Endothelial cell (in vitro differentiated cells): ENCODE measurements around the gene UPK1B. TPM values are rescaled to one million over a fixed set of nuclear protein-coding genes. Genes with fewer than 3 reads are reported as not detected.

Experiments used
- DNase-seq: peaks from one replicate; pipeline ENCODE4 v3.0.0; 2021; ENCODE audit warnings: low spot score
- H3K27ac Mint-ChIP-seq: one replicate; pipeline ENCODE4 v1.8.0; 2021; ENCODE audit warnings: mixed read lengths, inconsistent platforms; ENCODE audit not compliant: unreplicated experiment
- H3K27me3 Mint-ChIP-seq: one replicate; pipeline ENCODE4 v1.8.0; 2021; ENCODE audit warnings: mild to moderate bottlenecking, moderate library complexity, mixed read lengths, inconsistent platforms; ENCODE audit not compliant: unreplicated experiment
- H3K36me3 Mint-ChIP-seq: one replicate; pipeline ENCODE4 v1.8.0; 2021; ENCODE audit warnings: mild to moderate bottlenecking, low read depth, mixed read lengths, inconsistent platforms; ENCODE audit not compliant: unreplicated experiment
- H3K4me1 Mint-ChIP-seq: one replicate; pipeline ENCODE4 v1.8.0; 2021; ENCODE audit warnings: mild to moderate bottlenecking, mixed read lengths, inconsistent platforms; ENCODE audit not compliant: unreplicated experiment
- H3K4me3 Mint-ChIP-seq: one replicate; pipeline ENCODE4 v1.8.0; 2021; ENCODE audit warnings: mild to moderate bottlenecking, mixed read lengths, inconsistent platforms; ENCODE audit not compliant: unreplicated experiment
- H3K9me3 Mint-ChIP-seq: one replicate; pipeline ENCODE4 v1.8.0; 2021; ENCODE audit warnings: mixed read lengths, inconsistent platforms; ENCODE audit not compliant: unreplicated experiment
- total RNA-seq: library from RNA; stranded (reverse); fragmentation: NEBNext Ultra II Directional; extraction: Animal tissue kit (Norgen Biotek cat#: 25700); gene quantifications from one replicate; pipeline ENCODE4 v1.2.1, GENCODE V29; 2021; ENCODE audit not compliant: unreplicated experiment
- TF ChIP-seq, protein P1 (sequence below): fragments of 200-600 bp; sonication (generic); IDR thresholded peaks from one replicate; pipeline ENCODE4 v1.5.0; 2021; ENCODE audit warnings: antibody characterized with exemption; ENCODE audit not compliant: unreplicated experiment

Gene UPK1B
- total RNA-seq, 1 donor from 2014 or later, result not detected

DNA sequence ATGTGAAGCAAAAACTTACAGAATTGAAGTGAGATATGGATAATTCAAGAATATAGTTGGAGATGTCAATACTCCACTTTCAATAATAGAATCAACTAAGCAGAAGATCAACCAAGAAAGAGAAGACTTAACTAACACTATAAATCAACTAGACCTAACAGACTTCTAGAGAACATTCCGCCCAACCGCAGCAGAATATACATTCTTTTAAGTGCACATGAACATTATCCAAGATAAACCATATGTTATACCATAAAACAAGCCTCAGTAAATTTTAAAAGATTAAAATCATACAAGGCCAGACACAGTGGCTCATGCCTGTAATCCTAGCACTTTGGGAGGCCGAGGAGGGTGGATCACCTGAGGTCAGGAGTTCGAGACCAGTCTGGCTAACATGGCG, 32.9 kb upstream of the UPK1B start:
- no peak for DNase-seq
- Mint-ChIP-seq H3K27me3 (peaks cover 2% of the 10 kb centered on the region), H3K9me3 (no peaks in the 10 kb centered on the region), H3K36me3 (no peaks in the 10 kb centered on the region), H3K4me3 (no peak overlapping the region), H3K27ac (no peak overlapping the region), H3K4me1 (no peaks in the 10 kb centered on the region)
- TF ChIP-seq, protein P1, sequence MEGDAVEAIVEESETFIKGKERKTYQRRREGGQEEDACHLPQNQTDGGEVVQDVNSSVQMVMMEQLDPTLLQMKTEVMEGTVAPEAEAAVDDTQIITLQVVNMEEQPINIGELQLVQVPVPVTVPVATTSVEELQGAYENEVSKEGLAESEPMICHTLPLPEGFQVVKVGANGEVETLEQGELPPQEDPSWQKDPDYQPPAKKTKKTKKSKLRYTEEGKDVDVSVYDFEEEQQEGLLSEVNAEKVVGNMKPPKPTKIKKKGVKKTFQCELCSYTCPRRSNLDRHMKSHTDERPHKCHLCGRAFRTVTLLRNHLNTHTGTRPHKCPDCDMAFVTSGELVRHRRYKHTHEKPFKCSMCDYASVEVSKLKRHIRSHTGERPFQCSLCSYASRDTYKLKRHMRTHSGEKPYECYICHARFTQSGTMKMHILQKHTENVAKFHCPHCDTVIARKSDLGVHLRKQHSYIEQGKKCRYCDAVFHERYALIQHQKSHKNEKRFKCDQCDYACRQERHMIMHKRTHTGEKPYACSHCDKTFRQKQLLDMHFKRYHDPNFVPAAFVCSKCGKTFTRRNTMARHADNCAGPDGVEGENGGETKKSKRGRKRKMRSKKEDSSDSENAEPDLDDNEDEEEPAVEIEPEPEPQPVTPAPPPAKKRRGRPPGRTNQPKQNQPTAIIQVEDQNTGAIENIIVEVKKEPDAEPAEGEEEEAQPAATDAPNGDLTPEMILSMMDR, result no peak

DNA sequence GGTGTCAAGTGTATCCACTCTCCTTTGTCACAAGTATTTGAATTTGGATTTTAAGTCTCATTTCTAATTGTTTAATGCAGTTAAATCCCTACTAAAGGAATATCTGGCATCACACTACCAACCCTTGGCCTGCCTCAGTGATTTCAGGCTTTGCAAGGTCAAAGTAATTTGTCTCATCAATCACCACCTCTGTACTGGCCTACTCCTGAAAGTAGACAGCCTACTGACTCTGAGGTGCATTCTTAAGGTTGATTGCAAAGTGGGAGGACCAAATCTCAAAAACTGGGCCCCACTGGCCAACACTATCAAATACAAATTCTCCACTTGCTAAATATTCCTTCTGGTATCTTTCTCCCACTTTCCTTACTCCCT, 28.3 kb upstream of the UPK1B start:
- Mint-ChIP-seq H3K36me3 (no peaks in the 10 kb centered on the region), H3K4me3 (no peak overlapping the region), H3K27me3 (no peaks in the 10 kb centered on the region), H3K4me1 (no peaks in the 10 kb centered on the region), H3K27ac (no peak overlapping the region), H3K9me3 (no peaks in the 10 kb centered on the region)
- TF ChIP-seq, protein P1, result no peak
- DNase-seq, result no peak

DNA sequence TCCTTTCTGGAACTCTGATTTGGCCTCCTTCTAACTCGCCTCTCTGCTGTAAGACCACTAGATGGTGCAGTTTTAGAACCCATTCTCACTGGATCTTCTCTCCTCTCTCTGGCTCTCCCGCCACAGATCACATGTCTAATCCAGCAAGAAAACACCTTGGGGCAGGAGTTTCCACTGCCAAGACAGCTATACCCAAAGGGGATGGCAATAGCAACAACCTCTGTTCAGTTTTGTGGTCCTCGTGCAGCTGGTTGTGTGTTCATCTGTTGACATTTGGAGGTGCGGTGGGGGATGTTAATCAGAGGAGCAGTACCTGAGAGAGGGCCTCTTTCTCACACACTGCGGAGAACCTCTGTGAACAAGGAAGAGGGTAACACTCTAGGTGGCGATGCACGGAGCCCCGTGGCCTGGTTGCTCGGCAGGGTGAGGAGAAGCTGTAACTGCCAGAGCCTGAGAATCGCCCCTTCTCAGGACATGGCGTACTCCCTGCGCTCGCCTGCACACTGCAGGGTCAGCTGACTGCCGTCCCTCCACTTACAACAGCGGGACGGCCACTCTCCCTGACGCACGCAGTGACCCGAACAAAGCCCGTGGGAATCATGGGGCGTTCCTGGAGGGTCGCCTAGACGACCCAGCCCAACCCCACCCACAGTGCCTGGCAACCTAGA, 27.8 kb upstream of the UPK1B start, which contains the start of gene TEX55:
Gene TEX55, plus strand, starts transcription at position 666 of the 668 bp plus-strand sequence. CDS start 25 bp downstream, outside the sequence.
- no peak within 1 kb of the TSS for H3K27ac Mint-ChIP-seq

DNA sequence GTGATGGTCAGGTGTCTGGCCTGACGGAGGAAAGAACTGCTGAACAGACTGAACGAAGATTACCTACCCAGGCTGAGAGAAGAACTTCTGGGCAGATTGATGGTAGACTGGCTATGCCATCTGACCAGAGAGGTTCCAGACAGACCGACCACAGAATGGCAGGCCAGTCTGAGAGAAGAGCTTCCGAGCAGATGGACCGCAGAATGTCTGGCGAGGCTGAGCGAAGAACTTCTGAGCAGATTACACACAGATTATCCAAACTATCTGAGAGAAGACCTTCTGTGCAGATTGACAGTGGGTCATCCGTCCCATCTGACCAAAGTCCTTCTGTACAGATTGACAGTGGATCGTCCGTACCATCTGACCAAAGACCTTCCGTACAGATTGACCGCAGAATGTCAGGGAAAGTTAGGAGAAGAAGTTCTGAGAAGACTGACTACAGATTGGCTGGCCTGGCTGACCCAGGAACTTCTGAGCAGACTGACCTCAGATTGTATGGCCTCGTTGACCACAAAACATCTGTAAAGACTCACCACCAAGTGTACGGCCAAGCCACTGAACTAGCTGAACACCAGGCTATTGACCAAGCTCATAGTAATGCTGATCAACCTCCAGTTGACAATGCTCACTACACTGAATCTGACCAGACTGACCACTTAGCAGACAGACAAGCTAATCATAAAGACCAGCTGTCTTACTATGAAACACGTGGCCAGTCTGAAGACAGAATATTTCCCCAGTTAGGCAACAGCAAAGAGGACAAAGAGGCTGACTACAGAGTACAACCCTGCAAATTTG, 26.6 kb upstream of the UPK1B start:
- Mint-ChIP-seq H3K4me3 (no peak overlapping the region), H3K27me3 (no peaks in the 10 kb centered on the region), H3K36me3 (no peaks in the 10 kb centered on the region), H3K27ac (no peak overlapping the region), H3K4me1 (no peaks in the 10 kb centered on the region), H3K9me3 (no peaks in the 10 kb centered on the region)
- TF ChIP-seq, protein P1, result no peak
- no peak for DNase-seq

More for the DNA sequence above, 27.8 kb upstream of the UPK1B start, which contains the start of gene TEX55:
- Mint-ChIP-seq H3K36me3 (no peaks in the 10 kb centered on the region), H3K9me3 (no peaks in the 10 kb centered on the region), H3K4me1 (no peaks in the 10 kb centered on the region), H3K4me3 (no peak within 1 kb of the TSS), H3K27me3 (no peaks in the 10 kb centered on the region)
- DNase-seq, result no peak
- TF ChIP-seq, protein P1, result no peak

DNA sequence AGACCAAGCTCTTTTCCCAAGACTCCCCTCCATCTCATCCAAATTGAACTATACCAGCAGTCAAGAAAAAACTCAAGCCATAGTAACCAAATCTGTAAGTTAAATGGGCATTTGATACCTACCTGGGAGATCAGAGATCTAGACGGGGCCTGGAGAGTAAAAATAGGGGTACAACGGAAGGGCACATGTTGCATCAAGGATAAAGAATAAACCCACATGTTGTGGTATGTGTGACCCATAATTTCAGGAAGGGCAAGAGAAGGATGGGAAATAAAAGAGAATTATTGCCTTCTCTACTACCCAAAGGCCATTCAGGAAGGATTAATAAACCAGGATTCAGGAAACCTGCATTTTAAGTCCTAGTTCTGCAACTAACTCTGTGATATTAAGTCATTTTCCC, 25.9 kb upstream of the UPK1B start:
- Mint-ChIP-seq H3K36me3 (no peaks in the 10 kb centered on the region), H3K27me3 (no peaks in the 10 kb centered on the region), H3K27ac (no peak overlapping the region), H3K9me3 (no peaks in the 10 kb centered on the region), H3K4me1 (no peaks in the 10 kb centered on the region), H3K4me3 (no peak overlapping the region)
- DNase-seq, result no peak
- TF ChIP-seq, protein P1, result no peak
